T follicular helper cell (primary cell): Measurements from ENCODE around the gene DBP.

Experiments
- DNase-seq: peaks from one replicate; pipeline ENCODE4 v3.0.0-alpha.2; 2020; ENCODE audit warnings: low read depth

The DBP gene

GRCh38 chr19:48627201-48627864 lies 9.8 kb downstream of the DBP start:
- DNase-seq, result no peak

GRCh38 chr19:48625891-48626327 lies 11.3 kb downstream of the DBP start:
- DNase-seq, result no peak

- no peak for DNase-seq
Observed at GRCh38 chr19:48624791-48625723, 12.1 kb downstream of the DBP start.

GRCh38 chr19:48624067-48624594 lies 13.0 kb downstream of the DBP start:
- peak; percentile 87 for DNase-seq

- no peak for DNase-seq
Observed at GRCh38 chr19:48623556-48624066, 13.6 kb downstream of the DBP start.

GRCh38 chr19:48619692-48620585 lies 17.2 kb downstream of the DBP start:
- DNase-seq, result no peak

- DNase-seq, result peak; percentile 88
Observed at GRCh38 chr19:48618916-48619691, 18.1 kb downstream of the DBP start, which contains the start of the genes RPL18 and SPHK2. Gene RPL18 (minus strand): TSS chr19:48619178. CDS start chr19:48619143, 35 bp downstream. Gene SPHK2 (plus strand): TSS chr19:48619506. CDS start chr19:48620515, 1,009 bp downstream.

- DNase-seq, result no peak
Observed at GRCh38 chr19:48618278-48618915, 18.8 kb downstream of the DBP start.

- no peak for DNase-seq
Observed at GRCh38 chr19:48617146-48617937, 19.8 kb downstream of the DBP start.

- no peak for DNase-seq
Observed at GRCh38 chr19:48616491-48617056, 20.6 kb downstream of the DBP start.

- DNase-seq, result no peak
Observed at GRCh38 chr19:48616041-48616436, 21.1 kb downstream of the DBP start.

GRCh38 chr19:48615231-48616040 lies 21.7 kb downstream of the DBP start:
- no peak for DNase-seq

- DNase-seq, result no peak
Observed at GRCh38 chr19:48614436-48615230, 22.5 kb downstream of the DBP start, which contains the start of gene FAM83E. Gene FAM83E (minus strand): TSS chr19:48615076. CDS start chr19:48613372, 1,704 bp downstream.

GRCh38 chr19:48613852-48614435 lies 23.2 kb downstream of the DBP start:
- DNase-seq, result no peak

- DNase-seq, result no peak
Observed at GRCh38 chr19:48613024-48613851, 23.9 kb downstream of the DBP start.

- no peak for DNase-seq
Observed at GRCh38 chr19:48611872-48612271, 25.3 kb downstream of the DBP start.
